Activated CD8-positive, alpha-beta T cell treated with anti-CD3 and anti-CD28 coated beads for 36 hours (primary cell): ENCODE results near the gene TRIAP1. TPM values are rescaled to one million over a fixed set of nuclear protein-coding genes. Genes with fewer than 3 reads are reported as not detected.
"Not testable (repeated sequence)": the region's sequence is repeated elsewhere in the genome, so short reads cannot be mapped to it uniquely, and the experiment has no call there.

ENCODE experiments used
- ATAC-seq: fragments of 200-7000 bp; cut with Tn5 transposase; one replicate; pipeline ENCODE4 v1.10.0; 2021; ENCODE audit warnings: mild to moderate bottlenecking, moderate library complexity
- CTCF ChIA-PET: fragments of 350-600 bp; sonication (Branson Sonifier 250); formaldehyde crosslinking; loops from one replicate; lab custom pipeline; 2021; ENCODE audit warnings: antibody characterized with exemption; lab: Charles Lee
- POLR2A ChIA-PET: fragments of 350-600 bp; sonication (Branson Sonifier 250); formaldehyde crosslinking; loops from one replicate; lab custom pipeline; 2021; ENCODE audit warnings: antibody characterized with exemption; lab: Charles Lee
- DNase-seq: peaks from one replicate; pipeline ENCODE4 v3.0.0-alpha.2; 2020
- H3K27ac Mint-ChIP-seq: one replicate; pipeline ENCODE4 v1.8.0; 2021; ENCODE audit warnings: mild to moderate bottlenecking, mixed read lengths
- H3K27me3 Mint-ChIP-seq: one replicate; pipeline ENCODE4 v1.8.0; 2021; ENCODE audit warnings: mixed read lengths
- H3K36me3 Mint-ChIP-seq: one replicate; pipeline ENCODE4 v1.8.0; 2021; ENCODE audit warnings: low read depth, mixed read lengths
- H3K4me1 Mint-ChIP-seq: one replicate; pipeline ENCODE4 v1.8.0; 2021; ENCODE audit warnings: low read depth, mixed read lengths
- H3K4me3 Mint-ChIP-seq: one replicate; pipeline ENCODE4 v1.8.0; 2021; ENCODE audit warnings: mild to moderate bottlenecking, moderate library complexity, mixed read lengths
- H3K9me3 Mint-ChIP-seq: one replicate; pipeline ENCODE4 v1.8.0; 2021; ENCODE audit warnings: mixed read lengths
- intact Hi-C: fragments of 100-400 bp; cut with micrococcal nuclease; formaldehyde crosslinking; loops from one replicate; pipeline ENCODE4 v1.10.0; 2022
- total RNA-seq, 2 experiments: library from RNA; stranded (reverse); gene quantifications; one replicate each; pipeline ENCODE4 v1.2.3, GENCODE V29; 2021
- TF ChIP-seq, protein P1 (sequence below): fragments of 200-600 bp; IDR thresholded peaks from one replicate; pipeline ENCODE4 v1.8.0; 2022; ENCODE audit warnings: antibody characterized with exemption, mild to moderate bottlenecking

The TRIAP1 gene
- total RNA-seq, 2 experiments from 2014 or later = 43.1 to 45.1 TPM

DNA sequence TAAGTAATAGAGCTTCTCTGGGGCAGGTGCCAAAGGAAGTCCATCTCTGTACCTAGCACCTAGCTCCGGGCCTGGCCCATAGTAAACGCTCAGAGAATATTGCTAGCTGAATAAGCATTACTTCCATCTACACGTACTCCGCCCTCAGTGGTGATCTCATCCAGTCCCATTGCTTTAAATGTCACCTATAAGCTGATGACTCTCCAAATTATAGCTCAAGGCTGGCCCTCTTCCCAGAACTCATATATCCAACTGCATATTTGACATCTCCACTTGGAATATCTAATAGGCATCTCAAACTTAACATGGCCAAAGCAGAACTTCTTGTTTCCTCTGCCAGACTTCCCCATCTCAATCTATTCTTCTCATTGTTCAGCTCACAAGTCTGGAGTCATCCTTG lies 42.8 kb upstream of the TRIAP1 start:
- intact Hi-C loops = no loop called here
- ChIA-PET POLR2A (interaction anchor here (0.5 to 2.1 kb wide), 3 partner anchors 19 to 129 kb away, joined by 3 to 8 read pairs (median 3); partner anchors contain the start of gene SRSF9), CTCF (no interaction called here)
- no peak overlapping the region for H3K4me3 Mint-ChIP-seq
- H3K27me3 Mint-ChIP-seq = no peaks in the 10 kb centered on the region
- H3K4me1 Mint-ChIP-seq = no peaks in the 10 kb centered on the region
- H3K27ac Mint-ChIP-seq = no peak overlapping the region
- no peak for DNase-seq
- no peaks in the 10 kb centered on the region for H3K9me3 Mint-ChIP-seq
- no peak for ATAC-seq
- TF ChIP-seq, protein P1, sequence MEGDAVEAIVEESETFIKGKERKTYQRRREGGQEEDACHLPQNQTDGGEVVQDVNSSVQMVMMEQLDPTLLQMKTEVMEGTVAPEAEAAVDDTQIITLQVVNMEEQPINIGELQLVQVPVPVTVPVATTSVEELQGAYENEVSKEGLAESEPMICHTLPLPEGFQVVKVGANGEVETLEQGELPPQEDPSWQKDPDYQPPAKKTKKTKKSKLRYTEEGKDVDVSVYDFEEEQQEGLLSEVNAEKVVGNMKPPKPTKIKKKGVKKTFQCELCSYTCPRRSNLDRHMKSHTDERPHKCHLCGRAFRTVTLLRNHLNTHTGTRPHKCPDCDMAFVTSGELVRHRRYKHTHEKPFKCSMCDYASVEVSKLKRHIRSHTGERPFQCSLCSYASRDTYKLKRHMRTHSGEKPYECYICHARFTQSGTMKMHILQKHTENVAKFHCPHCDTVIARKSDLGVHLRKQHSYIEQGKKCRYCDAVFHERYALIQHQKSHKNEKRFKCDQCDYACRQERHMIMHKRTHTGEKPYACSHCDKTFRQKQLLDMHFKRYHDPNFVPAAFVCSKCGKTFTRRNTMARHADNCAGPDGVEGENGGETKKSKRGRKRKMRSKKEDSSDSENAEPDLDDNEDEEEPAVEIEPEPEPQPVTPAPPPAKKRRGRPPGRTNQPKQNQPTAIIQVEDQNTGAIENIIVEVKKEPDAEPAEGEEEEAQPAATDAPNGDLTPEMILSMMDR = no peak
- no peaks in the 10 kb centered on the region for H3K36me3 Mint-ChIP-seq

DNA sequence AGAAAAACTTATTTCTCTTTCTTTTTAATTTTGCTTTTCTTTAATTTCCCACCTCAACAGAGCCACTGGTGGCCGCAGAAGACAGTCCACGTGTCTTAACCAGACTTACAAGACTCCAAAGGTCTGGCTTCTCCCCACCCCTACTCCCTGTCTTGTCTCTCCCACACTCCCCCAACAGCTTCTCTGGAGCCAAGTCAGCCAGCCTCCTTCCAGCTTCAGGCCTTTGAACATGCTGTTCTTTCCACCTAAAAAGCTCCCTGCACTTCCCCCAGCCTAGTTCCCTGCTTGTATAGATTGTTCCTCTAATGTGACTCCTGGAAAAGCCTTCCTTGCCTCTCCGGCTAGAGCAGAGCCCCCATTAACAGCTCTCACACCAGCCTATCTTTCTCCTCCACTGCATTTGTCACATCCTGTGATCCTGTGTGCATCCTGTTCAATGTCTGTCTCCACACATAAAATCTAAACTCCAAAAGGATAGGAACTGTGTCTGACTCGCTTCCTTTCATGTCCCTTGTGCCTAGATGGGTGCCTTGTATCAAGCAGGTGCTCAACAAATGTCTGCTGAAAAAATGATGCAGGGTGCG lies 42.0 kb upstream of the TRIAP1 start:
- DNase-seq (no peak), ATAC-seq (no peak)
- Mint-ChIP-seq H3K27me3 (no peaks in the 10 kb centered on the region), H3K36me3 (no peaks in the 10 kb centered on the region), H3K4me3 (no peak overlapping the region), H3K9me3 (no peaks in the 10 kb centered on the region), H3K27ac (no peak overlapping the region), H3K4me1 (no peaks in the 10 kb centered on the region)
- CTCF ChIA-PET = no interaction called here
- TF ChIP-seq, protein P1 = no peak
- intact Hi-C loops = no loop called here
- POLR2A ChIA-PET = interaction anchor here (0.5 to 2.1 kb wide), 2 partner anchors 18 to 128 kb away, joined by 3 to 8 read pairs; partner anchors contain the start of gene SRSF9

DNA sequence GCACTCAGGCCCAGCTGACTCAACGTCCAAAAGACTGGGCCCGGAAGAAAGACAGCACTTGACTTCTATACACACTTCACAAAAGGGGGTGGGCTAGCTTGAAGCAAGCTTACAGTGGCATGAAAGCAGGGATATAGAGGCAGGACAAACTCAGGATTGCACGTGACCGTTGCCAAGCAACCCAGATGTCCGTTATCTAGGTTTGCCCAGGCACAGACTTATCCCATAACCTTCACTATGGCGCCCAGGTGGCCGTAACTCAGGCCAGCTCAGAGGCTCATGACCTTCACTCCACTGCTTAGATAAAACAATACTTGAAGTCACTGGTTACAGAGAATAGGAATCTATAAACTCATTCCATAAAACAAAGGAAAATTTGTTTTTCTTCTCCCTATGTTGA lies 41.4 kb upstream of the TRIAP1 start:
- H3K4me1 Mint-ChIP-seq, ATAC-seq, CTCF ChIA-PET, DNase-seq, H3K36me3 Mint-ChIP-seq, H3K9me3 Mint-ChIP-seq, H3K27me3 Mint-ChIP-seq, H3K27ac Mint-ChIP-seq, intact Hi-C loops, H3K4me3 Mint-ChIP-seq: not testable (repeated sequence)
- POLR2A ChIA-PET = interaction anchor here (0.7 kb wide), 1 partner anchor 8 kb away, joined by 3 read pairs; the partner anchor contains the start of gene DYNLL1

DNA sequence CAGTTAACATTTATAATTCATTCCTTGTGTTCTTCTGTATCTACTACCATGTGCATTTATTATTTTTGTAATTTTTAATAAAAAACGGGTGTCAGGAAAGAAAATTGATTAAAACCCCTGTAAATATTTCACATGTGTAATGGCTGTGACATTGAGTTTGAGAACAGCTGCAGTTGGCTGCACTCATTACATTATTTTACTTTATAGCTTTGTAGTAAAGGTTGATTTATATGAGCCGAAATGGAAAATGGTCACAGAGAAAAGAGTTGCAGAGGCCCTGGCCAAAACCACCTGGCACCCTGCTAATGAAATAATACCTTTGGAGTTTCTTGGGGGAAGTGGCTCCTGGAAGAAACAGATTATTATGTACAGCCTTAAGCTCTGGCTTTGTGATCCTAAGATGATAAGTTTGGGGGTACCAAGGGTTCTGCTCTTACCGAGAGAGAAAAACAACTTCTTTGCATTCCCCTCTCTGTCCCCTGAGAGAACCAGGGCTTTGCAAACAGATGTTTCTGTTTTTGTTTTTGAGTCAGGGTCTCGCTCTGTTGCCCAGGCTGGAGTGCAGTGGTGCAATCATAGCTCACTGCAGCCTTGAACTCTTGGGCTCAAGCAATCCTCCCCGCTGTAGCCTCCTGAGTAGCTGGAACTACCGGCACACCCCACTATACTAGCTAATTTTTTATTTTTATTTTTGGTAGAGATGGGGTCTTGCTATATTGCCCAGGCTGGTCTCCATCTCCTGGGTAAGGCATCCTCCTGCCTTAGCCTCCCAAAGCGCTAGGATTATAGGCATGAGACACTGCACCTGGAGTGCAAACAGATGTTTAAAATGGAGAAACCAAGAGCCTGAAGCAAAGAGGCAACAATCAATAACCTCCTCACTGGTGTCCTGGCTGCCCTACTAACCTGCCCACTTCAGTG lies 40.0 kb upstream of the TRIAP1 start:
- Mint-ChIP-seq H3K4me3 (no peak overlapping the region), H3K27ac (no peak overlapping the region), H3K36me3 (peaks cover 2% of the 10 kb centered on the region), H3K9me3 (no peaks in the 10 kb centered on the region), H3K27me3 (no peaks in the 10 kb centered on the region), H3K4me1 (peaks cover 2% of the 10 kb centered on the region)
- ChIA-PET POLR2A (interaction anchor here (1.2 kb wide), 2 partner anchors 10 to 11 kb away, joined by 3 read pairs; partner anchors contain the start of gene DYNLL1), CTCF (interaction anchor here (0.9 kb wide), 1 partner anchor 16 kb away, joined by 3 read pairs; no protein-coding TSS in a partner anchor)
- DNase-seq = no peak
- TF ChIP-seq, protein P1 = no peak
- intact Hi-C loops = no loop called here
- ATAC-seq = no peak

DNA sequence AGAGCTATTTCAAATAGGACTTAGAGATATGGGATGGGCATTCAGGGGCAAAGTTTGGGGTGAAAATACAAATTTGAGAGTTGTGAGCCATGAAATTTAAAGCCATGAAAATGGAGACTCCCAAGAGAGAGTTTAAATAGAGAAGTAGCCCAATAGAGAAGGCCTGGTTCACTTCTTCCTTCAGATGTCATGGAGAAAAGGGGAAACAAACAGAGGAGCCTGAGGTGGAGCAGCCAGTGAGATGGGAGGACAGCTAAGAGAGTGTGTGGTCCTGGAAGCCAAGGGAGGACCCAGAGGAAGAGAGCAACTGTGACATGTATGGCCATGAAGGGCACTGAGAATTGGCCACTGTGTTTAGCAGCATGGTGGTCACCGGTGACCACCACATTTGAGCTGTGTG lies 37.4 kb upstream of the TRIAP1 start:
- H3K4me3 Mint-ChIP-seq = no peak overlapping the region
- TF ChIP-seq, protein P1 = no peak
- ChIA-PET POLR2A (no interaction called here), CTCF (interaction anchor here (0.9 to 1.3 kb wide), 3 partner anchors 9 to 29 kb away, joined by 3 to 4 read pairs (median 3); no protein-coding TSS in a partner anchor)
- no peak for ATAC-seq
- peaks cover 2% of the 10 kb centered on the region for H3K36me3 Mint-ChIP-seq
- H3K4me1 Mint-ChIP-seq = peaks cover 9% of the 10 kb centered on the region
- intact Hi-C loops = no loop called here
- no peak overlapping the region for H3K27ac Mint-ChIP-seq
- no peaks in the 10 kb centered on the region for H3K9me3 Mint-ChIP-seq
- H3K27me3 Mint-ChIP-seq = no peaks in the 10 kb centered on the region
- no peak for DNase-seq
